Activated T-cell treated with anti-CD3 and anti-CD28 coated beads, Interleukin-2, amount 50 U/mL, for 72 hours (primary cell): ENCODE results near the gene STAT5B. TPM values are rescaled to one million over a fixed set of nuclear protein-coding genes. Genes with fewer than 3 reads are reported as not detected.
"Not testable (repeated sequence)": the region's sequence is repeated elsewhere in the genome, so short reads cannot be mapped to it uniquely, and the experiment has no call there.

Experiments used
- ATAC-seq, 2 donors: fragments of 150-1000 bp; cut with Tn5 transposase; replicated peaks in 1 of 2; 2 replicates each; pipeline ENCODE4 v1.10.0; 2021; ENCODE audit warnings: moderate library complexity in 2 of 2, mild to moderate bottlenecking in 1 of 2
- DNase-seq, 2 donors: peaks; one replicate each; pipeline ENCODE4 v3.0.0; 2021 to 2022; ENCODE audit warnings: mixed read lengths in 1 of 2
- H3K27ac Mint-ChIP-seq: one replicate; pipeline ENCODE4 v1.8.0; 2022; ENCODE audit warnings: mild to moderate bottlenecking, moderate library complexity, mixed read lengths
- H3K27me3 Mint-ChIP-seq: one replicate; pipeline ENCODE4 v1.8.0; 2022; ENCODE audit warnings: low read depth, mixed read lengths
- H3K36me3 Mint-ChIP-seq, 2 donors: one replicate each; pipeline ENCODE4 v1.8.0; 2022; ENCODE audit warnings: mixed read lengths in 2 of 2, mild to moderate bottlenecking in 1 of 2; ENCODE audit not compliant: insufficient read depth in 2 of 2
- H3K4me1 Mint-ChIP-seq: one replicate; pipeline ENCODE4 v1.8.0; 2022; ENCODE audit warnings: low read depth, mixed read lengths
- H3K4me3 Mint-ChIP-seq, 2 donors: one replicate each; pipeline ENCODE4 v1.8.0; 2022; ENCODE audit warnings: mild to moderate bottlenecking in 2 of 2, mixed read lengths in 2 of 2, moderate library complexity in 2 of 2
- H3K9me3 Mint-ChIP-seq, 2 donors: one replicate each; pipeline ENCODE4 v1.8.0; 2022; ENCODE audit warnings: mixed read lengths in 2 of 2
- total RNA-seq, 2 donors: library from RNA; stranded (reverse); gene quantifications; one replicate each; pipeline ENCODE4 v1.2.3, GENCODE V29; 2022

STAT5B gene
- total RNA-seq, 2 donors from 2014 or later, result 252 to 269 TPM

DNA sequence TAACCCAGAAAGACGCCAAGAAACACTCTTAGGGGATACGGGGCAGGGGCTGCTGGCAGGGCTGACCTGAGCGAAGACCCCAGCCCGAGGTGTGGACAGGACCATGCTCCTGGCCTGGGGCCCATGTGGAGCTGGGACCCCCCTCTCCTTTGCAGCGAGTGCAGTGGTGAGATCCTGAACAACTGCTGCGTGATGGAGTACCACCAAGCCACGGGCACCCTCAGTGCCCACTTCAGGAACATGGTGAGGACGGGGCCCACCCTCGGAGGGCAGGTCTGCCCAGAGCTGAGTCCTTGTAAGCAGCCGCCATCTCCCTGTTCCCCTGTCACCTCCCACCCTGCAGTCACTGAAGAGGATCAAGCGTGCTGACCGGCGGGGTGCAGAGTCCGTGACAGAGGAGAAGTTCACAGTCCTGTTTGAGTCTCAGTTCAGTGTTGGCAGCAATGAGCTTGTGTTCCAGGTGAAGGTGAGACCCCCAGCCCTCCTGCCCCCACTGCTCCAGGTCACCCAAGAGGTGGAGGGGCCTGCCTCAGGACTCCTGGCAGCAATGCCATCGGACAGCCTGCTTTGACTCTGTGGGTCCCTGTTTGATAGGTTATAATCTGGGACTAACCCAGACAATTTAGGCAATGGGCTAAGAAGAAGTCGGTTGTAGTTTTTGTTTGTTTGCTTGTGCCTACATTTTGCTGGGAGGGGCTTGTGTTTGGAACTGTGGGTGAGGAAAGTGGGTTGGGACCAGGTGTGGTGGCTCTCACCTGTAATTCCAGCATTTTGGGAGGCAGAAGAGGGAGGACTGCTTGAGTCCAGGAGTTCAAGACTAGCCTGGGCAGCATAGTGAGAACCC is 28.2 kb upstream of the STAT5B start:
- H3K27me3 Mint-ChIP-seq, result no peaks in the 10 kb centered on the region
- no peak overlapping the region for H3K4me3 Mint-ChIP-seq
- H3K27ac Mint-ChIP-seq, result peak overlapping the region; percentile 66
- DNase-seq (no peak), ATAC-seq (peak in 1 of 2 donors; percentile 3)
- peaks cover 63% of the 10 kb centered on the region for H3K4me1 Mint-ChIP-seq
- H3K9me3 Mint-ChIP-seq, result no peaks in the 10 kb centered on the region
- H3K36me3 Mint-ChIP-seq, result peaks cover 20 to 42% of the 10 kb centered on the region in 2 donors

DNA sequence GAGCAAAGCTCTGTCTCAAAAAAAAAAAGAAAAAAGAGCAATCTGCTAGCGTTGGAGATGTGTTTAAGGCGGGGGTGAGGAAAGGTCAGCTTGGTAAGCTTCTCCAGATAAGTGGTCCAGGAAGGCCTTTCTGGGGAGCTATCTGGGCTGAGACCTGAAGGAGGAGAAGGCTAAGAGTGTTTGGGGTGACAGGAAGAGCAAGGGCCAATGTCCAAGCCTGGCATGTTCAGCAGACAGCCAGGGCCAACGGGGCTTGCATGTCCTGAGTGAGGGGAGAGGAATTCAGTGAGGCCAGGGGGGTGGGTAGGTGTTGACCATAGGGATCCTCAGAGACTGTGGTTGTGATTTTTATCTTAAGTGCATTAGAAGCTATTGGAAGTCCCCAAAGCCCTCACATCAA is 27.5 kb upstream of the STAT5B start:
- H3K4me3 Mint-ChIP-seq, result no peak overlapping the region
- peak overlapping the region; percentile 70 for H3K27ac Mint-ChIP-seq

DNA sequence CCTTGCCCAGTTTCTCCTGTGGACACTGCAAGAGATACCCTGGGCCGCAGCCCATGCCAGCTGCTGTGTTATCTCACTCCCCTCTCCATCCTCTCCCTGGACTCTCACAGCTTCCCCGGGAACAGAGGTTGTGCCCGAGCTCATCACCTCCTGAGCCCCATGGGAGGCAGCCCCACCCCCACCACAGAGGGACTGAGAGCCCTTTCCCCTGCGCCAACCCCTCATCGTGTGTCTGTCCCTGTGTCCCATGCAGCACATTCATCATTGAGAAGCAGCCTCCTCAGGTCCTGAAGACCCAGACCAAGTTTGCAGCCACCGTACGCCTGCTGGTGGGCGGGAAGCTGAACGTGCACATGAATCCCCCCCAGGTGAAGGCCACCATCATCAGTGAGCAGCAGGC is 24.8 kb upstream of the STAT5B start:
- Mint-ChIP-seq H3K4me1 (peaks cover 42% of the 10 kb centered on the region), H3K27ac (no peak overlapping the region), H3K36me3 (peaks cover 18 to 39% of the 10 kb centered on the region in 2 donors), H3K4me3 (no peak overlapping the region), H3K27me3 (no peaks in the 10 kb centered on the region), H3K9me3 (no peaks in the 10 kb centered on the region)
- DNase-seq, result no peak
- no peak for ATAC-seq

More for the DNA sequence above, 27.5 kb upstream of the STAT5B start:
- Mint-ChIP-seq H3K4me1 (peaks cover 56% of the 10 kb centered on the region), H3K36me3 (peaks cover 20 to 42% of the 10 kb centered on the region in 2 donors), H3K27me3 (no peaks in the 10 kb centered on the region), H3K9me3 (no peaks in the 10 kb centered on the region)
- ATAC-seq (no peak), DNase-seq (no peak)

DNA sequence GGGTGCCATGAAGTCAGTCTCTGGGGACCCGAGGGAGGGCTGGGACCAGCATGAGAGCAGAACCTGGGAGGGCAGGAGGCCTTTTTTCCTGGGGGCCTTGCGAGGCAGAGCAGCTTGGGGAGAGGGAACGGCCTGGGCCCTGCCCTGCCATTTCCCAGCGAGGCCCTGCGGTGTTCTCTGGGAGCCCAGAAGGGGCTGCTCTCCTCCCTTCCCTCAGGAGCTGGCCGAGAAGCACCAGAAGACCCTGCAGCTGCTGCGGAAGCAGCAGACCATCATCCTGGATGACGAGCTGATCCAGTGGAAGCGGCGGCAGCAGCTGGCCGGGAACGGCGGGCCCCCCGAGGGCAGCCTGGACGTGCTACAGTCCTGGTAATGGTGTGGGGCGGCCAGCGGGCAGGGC is 23.7 kb upstream of the STAT5B start:
- peaks cover 44% of the 10 kb centered on the region for H3K4me1 Mint-ChIP-seq
- H3K27ac Mint-ChIP-seq, H3K4me3 Mint-ChIP-seq, ATAC-seq, H3K27me3 Mint-ChIP-seq, H3K9me3 Mint-ChIP-seq, DNase-seq: not testable (repeated sequence)
- peaks cover 20 to 45% of the 10 kb centered on the region in 2 donors for H3K36me3 Mint-ChIP-seq

DNA sequence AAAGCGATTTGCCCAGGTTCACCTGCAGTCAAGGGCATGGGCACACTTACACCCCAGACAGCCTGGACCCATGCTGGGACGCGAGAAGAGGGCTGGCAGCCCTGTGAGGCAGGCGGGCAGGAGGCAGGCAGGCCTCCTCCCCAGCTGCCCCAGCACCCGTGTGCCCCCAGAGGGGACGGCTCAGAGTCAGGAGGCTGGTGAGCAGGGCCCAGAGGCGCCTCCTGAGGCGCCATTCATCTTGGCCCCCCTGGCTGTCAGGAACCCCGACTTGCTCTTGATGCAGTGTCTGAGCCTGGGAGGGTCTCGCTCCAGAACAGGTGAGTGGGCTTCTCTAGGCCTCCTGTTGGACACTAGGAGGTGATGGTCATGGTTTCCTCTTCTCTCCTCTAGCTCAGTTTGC is 23.2 kb upstream of the STAT5B start:
- ATAC-seq, H3K4me3 Mint-ChIP-seq, H3K27ac Mint-ChIP-seq, H3K27me3 Mint-ChIP-seq, H3K9me3 Mint-ChIP-seq, DNase-seq: not testable (repeated sequence)
- Mint-ChIP-seq H3K36me3 (peaks cover 16 to 41% of the 10 kb centered on the region in 2 donors), H3K4me1 (peaks cover 43% of the 10 kb centered on the region)

DNA sequence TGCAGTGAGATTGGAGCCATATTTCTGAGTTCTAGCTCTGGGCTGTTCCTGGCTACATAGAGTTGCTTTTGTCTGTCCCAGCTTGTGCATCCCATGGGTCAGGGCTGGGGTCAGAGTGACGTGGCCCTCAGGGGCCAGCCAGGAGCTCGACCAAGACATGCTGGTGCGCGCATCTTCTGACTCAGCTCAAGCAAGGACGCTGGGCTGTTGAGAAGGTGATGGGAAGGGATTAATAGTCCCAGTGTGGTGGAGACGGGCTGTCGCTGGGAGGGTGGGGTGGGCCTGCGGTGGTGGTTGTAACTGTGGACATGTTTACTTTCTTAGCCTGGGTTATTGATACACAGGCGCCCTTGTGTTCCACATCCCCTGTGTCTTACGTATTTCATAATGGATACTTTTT is 21.6 kb upstream of the STAT5B start:
- H3K9me3 Mint-ChIP-seq, H3K27me3 Mint-ChIP-seq, DNase-seq, H3K4me3 Mint-ChIP-seq, ATAC-seq, H3K27ac Mint-ChIP-seq: not testable (repeated sequence)
- peaks cover 42% of the 10 kb centered on the region for H3K4me1 Mint-ChIP-seq
- H3K36me3 Mint-ChIP-seq, result peaks cover 15 to 41% of the 10 kb centered on the region in 2 donors

DNA sequence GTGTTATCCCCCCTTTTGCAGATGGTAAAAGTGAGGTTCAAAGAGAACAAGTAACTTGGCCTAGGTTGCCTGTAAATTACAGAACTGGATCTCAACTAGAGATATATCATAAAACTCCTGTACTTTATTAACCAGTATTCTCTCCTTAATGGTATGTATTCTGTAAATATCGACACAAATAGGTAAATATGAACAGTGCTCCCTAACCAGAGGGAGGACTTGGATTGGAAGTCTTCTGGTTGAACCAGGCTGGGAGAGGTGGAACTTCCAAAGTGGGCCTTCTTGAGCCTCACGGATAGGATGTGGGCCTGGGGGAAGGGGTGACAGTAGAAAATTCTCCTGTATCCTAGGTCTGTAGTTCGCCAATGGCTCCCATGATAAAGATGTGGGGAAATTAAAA is 19.8 kb upstream of the STAT5B start:
- Mint-ChIP-seq H3K27ac (peak overlapping the region; percentile 81), H3K9me3 (no peaks in the 10 kb centered on the region), H3K27me3 (no peaks in the 10 kb centered on the region), H3K4me1 (peaks cover 46% of the 10 kb centered on the region), H3K4me3 (no peak overlapping the region), H3K36me3 (peaks cover 17 to 41% of the 10 kb centered on the region in 2 donors)
- no peak for ATAC-seq
- no peak for DNase-seq

DNA sequence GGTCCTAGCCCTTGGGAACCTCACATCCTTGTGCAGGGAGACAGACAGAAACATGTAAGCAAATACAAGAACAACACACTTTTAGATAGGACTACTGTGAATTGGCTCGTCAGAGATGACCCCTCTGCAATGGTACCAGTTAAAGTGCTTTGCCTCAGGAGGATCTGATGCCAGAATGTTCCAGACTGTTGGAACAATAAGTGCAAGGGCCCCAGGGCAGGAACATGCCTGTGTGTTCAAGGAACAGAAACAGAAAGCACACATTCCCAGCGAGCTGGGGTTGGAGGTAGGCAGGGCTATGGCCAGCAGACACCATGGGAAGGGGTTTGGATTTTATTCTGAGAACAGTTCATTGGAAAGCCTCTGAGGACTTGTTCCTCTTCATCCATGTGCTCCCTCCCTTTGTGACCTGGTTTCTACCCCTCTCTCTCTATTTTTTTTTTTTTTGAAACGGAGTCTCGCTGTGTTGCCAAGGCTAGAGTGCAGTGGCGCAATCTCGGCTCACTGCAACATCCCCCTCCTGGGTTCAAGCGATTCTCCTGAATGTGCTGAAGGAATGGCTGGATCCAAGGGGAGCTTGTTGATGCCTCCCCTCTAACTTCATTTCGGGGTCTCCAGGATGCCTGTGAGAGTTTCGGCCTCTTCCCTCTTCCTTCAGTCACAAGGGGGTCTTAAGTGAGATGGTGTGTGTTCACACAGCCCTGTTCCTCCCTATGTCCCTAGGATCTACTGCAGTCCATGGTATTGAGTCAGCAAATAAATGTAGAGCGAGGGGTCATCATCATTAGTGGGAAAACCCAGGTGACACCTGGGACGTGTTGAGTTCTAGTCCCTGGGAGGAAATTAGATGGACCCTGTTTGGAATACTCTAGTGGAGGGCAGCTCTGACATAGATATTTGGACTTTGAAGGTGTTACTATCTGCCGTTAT is 18.5 kb upstream of the STAT5B start:
- H3K4me3 Mint-ChIP-seq, result peak overlapping the region in 1 of 2 donors; percentile 36
- DNase-seq (no peak), ATAC-seq (no peak)
- H3K4me1 Mint-ChIP-seq, result peaks cover 57% of the 10 kb centered on the region
- no peaks in the 10 kb centered on the region for H3K27me3 Mint-ChIP-seq
- peaks cover 27 to 48% of the 10 kb centered on the region in 2 donors for H3K36me3 Mint-ChIP-seq
- H3K9me3 Mint-ChIP-seq, result no peaks in the 10 kb centered on the region
- peak overlapping the region; percentile 24 for H3K27ac Mint-ChIP-seq

DNA sequence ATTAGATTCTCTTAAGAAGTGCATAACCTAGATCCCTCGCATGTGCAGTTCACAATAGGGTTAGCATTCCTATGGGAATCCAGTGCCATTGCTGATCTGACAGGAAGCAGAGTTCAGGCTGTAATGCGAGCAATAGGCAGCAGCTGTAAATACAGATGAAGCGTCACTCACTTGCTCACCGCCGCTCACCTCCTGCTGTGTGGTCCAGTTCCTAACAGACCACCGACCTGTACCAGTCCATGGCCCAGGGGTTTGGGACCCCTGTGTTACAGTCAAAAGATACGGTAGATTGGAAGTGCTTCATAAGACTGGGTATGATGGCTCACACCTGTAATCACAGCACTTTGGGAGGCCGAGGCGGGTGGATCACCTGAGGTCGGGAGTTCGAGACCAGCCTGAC is 14.9 kb upstream of the STAT5B start:
- DNase-seq (no peak), ATAC-seq (no peak)
- no peaks in the 10 kb centered on the region for H3K27me3 Mint-ChIP-seq
- H3K9me3 Mint-ChIP-seq, result no peaks in the 10 kb centered on the region
- peak overlapping the region; percentile 86 for H3K27ac Mint-ChIP-seq
- H3K36me3 Mint-ChIP-seq, result peaks cover 28 to 43% of the 10 kb centered on the region in 2 donors
- peaks cover 80% of the 10 kb centered on the region for H3K4me1 Mint-ChIP-seq
- H3K4me3 Mint-ChIP-seq, result peak overlapping the region; percentile 91 to 96

DNA sequence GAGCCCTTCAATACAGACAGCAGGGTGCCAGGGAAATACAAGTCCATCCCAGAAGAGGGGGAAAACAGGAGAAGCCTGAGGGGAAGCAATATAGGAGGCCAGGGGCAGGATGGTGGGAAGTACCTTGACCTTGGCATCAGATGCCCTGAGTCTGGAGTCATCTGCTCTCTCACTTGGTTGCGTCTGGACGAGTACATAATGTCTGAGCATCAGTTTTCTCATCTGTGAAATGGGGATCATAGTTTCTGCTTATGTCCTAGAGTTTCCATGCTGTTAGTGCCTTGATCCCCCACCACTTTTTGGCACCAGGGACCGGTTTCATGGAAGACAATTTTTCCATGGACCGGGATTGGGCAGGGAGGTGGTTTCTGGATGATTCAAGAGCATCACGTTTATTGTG is 14.4 kb upstream of the STAT5B start:
- DNase-seq (no peak), ATAC-seq (no peak)
- Mint-ChIP-seq H3K4me3 (peak overlapping the region; percentile 91 to 96), H3K27ac (peak overlapping the region; percentile 76), H3K9me3 (no peaks in the 10 kb centered on the region), H3K4me1 (peaks cover 85% of the 10 kb centered on the region), H3K36me3 (peaks cover 28 to 43% of the 10 kb centered on the region in 2 donors), H3K27me3 (no peaks in the 10 kb centered on the region)

DNA sequence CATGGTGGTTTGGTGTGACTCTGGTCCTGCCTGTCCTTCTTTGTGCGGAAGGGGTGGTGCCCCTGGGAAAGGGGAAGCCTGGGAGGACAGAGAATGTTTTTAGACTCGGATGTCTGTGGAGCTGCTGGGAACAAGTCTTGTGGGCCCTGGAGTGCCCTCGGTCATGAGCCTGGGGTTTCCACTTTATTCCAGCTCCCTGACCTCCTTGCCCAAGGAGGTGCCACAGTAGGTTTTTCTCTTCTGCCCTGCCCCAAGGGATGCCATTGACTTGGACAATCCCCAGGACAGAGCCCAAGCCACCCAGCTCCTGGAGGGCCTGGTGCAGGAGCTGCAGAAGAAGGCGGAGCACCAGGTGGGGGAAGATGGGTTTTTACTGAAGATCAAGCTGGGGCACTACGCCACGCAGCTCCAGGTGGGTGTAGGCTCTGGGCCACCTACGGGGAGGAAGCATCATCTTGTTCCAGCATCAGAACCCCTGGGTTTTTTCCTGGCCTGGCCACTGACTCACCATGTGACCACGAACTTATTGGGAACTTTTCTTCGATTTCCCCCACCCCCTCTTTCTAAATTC is 13.5 kb upstream of the STAT5B start:
- Mint-ChIP-seq H3K27ac (peak overlapping the region; percentile 76), H3K4me3 (peak overlapping the region; percentile 91 to 96), H3K27me3 (no peaks in the 10 kb centered on the region), H3K36me3 (peaks cover 24 to 37% of the 10 kb centered on the region in 2 donors), H3K9me3 (no peaks in the 10 kb centered on the region), H3K4me1 (peaks cover 85% of the 10 kb centered on the region)
- DNase-seq (peak; percentile 64 to 67), ATAC-seq (peak; percentile 24 to 34)

DNA sequence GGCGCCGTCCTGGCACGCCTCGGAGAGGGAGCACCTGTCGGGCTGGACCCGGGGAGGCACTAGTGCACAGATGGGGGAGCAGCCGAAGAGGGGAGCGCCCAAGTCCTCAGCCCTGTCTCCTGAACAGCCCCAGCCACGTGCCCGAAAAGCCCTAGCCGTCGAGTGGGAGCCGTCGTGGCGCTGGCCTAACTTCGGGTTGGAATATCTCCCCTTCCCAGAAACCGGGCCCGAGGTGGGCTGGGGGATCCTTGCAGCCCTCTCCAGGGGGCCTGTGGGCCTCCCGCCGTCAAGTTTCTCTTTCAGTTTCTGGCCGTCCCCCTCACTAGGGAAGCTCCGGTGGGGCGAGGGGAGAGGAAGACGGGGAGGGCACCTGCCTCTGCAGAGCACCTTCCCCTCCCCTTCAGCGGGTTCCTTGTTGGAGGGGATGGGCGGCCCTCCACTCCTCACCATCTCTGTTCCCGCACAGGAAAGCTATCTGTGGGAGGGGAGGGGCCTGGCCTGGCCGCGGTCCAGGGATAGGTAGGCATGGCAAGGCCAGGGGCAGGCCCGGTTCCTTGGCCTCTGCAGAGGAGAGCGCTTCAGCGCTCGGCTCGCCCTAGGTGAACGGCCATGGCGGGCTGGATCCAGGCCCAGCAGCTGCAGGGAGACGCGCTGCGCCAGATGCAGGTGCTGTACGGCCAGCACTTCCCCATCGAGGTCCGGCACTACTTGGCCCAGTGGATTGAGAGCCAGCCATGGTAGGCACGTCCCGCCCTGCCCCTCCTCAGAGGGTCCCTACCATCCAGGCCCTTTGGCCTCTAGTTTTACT is 12.8 kb upstream of the STAT5B start:
- Mint-ChIP-seq H3K36me3 (peaks cover 24 to 35% of the 10 kb centered on the region in 2 donors), H3K27me3 (no peaks in the 10 kb centered on the region), H3K27ac (peak overlapping the region; percentile 76), H3K4me1 (peaks cover 85% of the 10 kb centered on the region), H3K9me3 (no peaks in the 10 kb centered on the region), H3K4me3 (peak overlapping the region; percentile 91 to 96)
- DNase-seq (peak; percentile 61 to 66), ATAC-seq (peak; percentile 37 to 41)
